ENCODE results near the gene MAP7.

MAP7 gene

DNA sequence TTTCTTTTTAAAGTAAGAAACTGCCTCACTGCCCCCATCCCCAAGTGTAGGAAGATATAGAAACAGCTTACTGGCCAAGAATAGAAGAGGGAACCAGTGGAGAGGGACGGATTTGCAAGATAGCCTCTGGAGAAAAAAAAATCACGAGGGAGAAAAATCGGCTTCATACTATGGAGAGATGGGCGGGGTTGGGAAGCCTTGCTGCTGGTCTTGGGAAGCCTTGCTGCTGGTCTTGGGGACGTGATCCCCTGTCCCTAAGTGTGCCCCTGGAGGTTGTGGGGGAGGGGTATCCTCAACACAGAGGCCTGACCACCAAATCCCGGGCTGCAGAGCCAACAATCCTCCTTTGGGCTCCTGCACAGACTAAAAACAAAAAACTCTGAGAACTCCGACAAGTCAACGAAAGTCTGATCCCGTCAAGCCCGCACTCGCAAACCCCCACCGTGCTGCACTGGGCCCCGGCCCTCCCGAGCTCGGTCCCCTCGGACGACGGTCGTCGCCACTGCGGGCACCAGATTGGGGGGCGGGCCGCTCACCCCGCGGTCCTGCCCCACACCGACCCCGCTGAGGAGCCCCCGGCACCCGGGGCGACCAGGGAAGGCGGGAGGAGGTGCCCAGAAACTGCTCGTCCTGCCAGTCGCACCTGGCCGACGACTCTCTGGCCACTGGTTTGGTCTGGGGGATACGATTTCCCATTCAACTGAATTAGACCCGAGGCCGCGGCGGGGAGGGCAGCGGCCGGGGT, 750 bp downstream of the MAP7 start:
- Histone ChIP-seq H3K27ac (no peak overlapping the region), H3K4me3 (peak overlapping the region; percentile 76)
- DNase-seq (ENCODE audit: low spot score), result no peak
- TF ChIP-seq, protein P1, sequence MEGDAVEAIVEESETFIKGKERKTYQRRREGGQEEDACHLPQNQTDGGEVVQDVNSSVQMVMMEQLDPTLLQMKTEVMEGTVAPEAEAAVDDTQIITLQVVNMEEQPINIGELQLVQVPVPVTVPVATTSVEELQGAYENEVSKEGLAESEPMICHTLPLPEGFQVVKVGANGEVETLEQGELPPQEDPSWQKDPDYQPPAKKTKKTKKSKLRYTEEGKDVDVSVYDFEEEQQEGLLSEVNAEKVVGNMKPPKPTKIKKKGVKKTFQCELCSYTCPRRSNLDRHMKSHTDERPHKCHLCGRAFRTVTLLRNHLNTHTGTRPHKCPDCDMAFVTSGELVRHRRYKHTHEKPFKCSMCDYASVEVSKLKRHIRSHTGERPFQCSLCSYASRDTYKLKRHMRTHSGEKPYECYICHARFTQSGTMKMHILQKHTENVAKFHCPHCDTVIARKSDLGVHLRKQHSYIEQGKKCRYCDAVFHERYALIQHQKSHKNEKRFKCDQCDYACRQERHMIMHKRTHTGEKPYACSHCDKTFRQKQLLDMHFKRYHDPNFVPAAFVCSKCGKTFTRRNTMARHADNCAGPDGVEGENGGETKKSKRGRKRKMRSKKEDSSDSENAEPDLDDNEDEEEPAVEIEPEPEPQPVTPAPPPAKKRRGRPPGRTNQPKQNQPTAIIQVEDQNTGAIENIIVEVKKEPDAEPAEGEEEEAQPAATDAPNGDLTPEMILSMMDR (IDR thresholded peaks at IDR 0.05), result no peak

DNA sequence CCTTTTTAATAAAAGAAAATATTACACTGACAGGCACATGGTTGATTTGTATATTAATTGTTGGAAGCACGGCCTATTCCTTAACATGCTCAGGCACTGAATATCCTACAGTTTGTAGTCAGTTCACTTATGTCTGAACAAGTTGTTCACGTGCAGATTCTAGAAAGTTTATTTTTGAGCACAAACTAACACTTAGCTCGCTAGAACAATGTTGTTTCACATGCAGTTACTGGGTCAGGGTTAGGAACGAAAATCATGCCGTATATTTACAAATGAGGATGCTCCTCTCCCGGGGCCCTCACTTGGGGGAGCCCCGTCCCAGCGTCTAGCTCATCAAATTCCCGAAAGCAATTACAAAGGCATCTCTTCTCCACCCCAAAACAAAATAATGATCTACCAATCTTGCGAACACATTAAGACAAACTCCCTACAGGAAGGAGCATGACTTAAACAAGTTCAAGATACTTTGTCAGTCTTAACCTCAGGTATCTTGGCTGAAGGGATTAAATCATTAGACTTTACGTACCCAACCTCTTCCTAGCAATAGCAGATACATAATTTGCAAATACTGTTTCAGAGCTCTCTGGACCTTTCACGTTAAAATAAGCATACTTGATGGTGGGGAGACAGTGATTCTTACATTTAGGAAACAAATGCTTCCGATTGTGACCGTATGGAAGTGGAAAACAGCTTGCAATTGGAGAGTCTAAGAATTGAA, 1.5 kb downstream of the MAP7 start:
- TF ChIP-seq, protein P1 (IDR thresholded peaks at IDR 0.05), result no peak
- no peak for DNase-seq (ENCODE audit: low spot score)
- no peak overlapping the region for H3K4me3 ChIP-seq
- no peak overlapping the region for H3K27ac ChIP-seq

DNA sequence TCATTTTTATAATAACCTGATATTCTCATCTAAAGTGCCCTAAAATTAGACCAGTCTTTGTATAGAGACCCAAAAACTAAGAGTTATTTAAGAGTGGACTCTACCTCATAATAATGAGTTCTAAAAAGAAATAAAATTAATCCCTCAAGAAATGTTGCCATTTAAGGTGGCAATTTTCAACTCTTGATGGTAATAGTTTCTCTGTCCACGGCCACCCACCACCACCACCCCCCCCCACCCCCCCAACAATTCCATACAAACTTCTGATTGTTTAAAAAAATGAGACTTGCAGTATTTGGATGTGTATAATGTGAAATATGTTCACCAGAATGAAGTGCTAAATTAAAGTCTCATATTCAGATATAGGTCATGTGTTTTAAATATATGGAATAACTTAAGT, 2.4 kb downstream of the MAP7 start:
- Histone ChIP-seq H3K4me3 (no peak overlapping the region), H3K27ac (no peak overlapping the region)
- DNase-seq (ENCODE audit: low spot score), result no peak
- TF ChIP-seq, protein P1 (IDR thresholded peaks at IDR 0.05), result no peak

DNA sequence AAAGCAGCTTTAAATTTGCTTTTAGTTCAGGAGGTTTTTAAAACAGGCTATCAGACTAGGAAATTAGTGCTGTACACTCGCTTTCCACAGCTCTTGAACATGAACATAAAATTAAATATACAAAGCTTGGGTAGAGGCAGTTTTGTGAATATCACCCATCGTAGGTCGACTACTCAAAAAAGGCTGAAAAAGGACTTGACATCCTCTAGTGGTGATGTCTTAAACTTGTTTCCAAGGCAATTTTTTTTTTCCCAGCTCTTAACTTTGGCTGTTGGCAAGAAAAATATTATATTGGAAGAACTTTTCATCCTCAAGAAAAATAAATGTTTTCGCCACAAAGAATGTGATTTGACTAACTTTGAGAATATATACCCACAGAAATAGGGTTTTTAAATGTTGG, 2.9 kb downstream of the MAP7 start:
- Histone ChIP-seq H3K4me3 (no peak overlapping the region), H3K27ac (no peak overlapping the region)
- TF ChIP-seq, protein P1 (IDR thresholded peaks at IDR 0.05), result no peak
- DNase-seq (ENCODE audit: low spot score), result no peak

DNA sequence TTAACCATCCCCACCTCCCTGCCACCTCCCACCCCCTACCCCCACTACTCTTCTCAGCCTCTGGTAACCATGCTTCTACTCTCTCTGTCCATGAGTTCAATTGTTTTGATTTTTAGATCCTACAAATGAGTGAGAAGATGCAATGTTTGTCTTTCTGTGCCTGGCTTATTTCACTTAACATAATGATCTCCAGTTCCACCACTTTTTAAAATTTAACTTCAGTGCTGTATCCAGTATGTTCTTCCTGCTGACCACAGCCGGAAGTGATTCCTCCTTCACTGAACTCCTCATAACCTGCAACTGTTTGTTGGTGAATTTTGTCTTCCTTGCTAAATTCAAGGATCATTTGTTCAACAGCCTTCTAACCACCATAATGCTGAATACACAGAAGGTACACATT, 3.9 kb downstream of the MAP7 start:
- TF ChIP-seq, protein P1 (IDR thresholded peaks at IDR 0.05), result no peak
- H3K4me3 ChIP-seq, result no peak overlapping the region
- H3K27ac ChIP-seq, result no peak overlapping the region
- no peak for DNase-seq (ENCODE audit: low spot score)

DNA sequence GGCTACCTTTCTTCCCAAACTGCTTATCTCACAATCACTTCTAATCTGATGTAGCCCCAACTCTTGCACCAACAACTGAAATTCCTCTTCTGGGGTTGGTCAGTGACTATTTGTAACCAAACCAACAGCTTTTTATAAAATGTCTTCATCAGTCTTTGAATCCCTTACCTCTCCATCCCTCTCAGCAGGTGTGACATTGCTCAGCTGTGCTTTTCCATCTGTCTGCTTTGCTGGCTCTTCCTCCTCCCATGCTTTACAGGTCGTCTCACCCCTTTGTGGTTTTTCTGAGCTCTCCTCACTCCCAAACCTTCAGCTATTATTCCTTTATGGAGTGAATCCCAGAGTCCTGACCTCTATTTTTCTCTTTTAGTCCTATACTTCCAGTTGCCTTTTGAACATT, 5.9 kb downstream of the MAP7 start:
- H3K4me3 ChIP-seq, result no peak overlapping the region
- DNase-seq (ENCODE audit: low spot score), result no peak
- H3K27ac ChIP-seq, result no peak overlapping the region
- TF ChIP-seq, protein P1 (IDR thresholded peaks at IDR 0.05), result no peak

DNA sequence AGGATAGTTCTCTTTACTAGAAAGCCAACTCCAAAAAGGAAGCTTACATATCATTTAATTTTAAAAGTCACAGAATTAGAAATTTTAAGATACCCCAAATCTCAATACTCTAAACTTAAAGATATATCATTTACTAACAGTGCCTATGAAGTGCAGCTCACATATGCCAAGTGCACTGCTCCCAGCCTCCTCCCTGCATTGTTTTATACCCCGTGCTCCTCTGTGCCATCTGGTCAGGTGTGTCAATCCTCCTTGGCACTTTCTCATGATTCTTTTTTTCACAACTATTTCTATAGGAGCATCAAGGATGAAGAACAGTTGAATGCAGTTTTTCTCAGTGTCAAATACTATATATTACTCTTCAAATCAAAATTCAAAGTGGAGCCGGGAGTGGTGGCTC, 8.8 kb downstream of the MAP7 start:
- H3K4me3 ChIP-seq, result no peak overlapping the region
- no peak for DNase-seq (ENCODE audit: low spot score)
- H3K27ac ChIP-seq, result no peak overlapping the region
- TF ChIP-seq, protein P1 (IDR thresholded peaks at IDR 0.05), result no peak

Data from coronary artery (tissue), 2 donors.